SHP77 treated with DMSO at 0.1 percent for 48 hours (cell line): Measurements from ENCODE around the gene PPP1R14C.
A peak's percentile ranks its signal among the peaks of the same experiment; 100 is the strongest.

Source experiments
- DNase-seq: peaks from one replicate; lab custom pipeline; 2025; lab: John Stamatoyannopoulos, UW

Gene PPP1R14C

GRCh38 chr6:150271501-150272263, 128.8 kb downstream of the PPP1R14C start:
- no peak for DNase-seq

GRCh38 chr6:150272264-150272975, 129.6 kb downstream of the PPP1R14C start:
- no peak for DNase-seq

- no peak for DNase-seq
These were observed 130.1 kb downstream of the PPP1R14C start for GRCh38 chr6:150272976-150273315.

GRCh38 chr6:150273457-150274309, 130.8 kb downstream of the PPP1R14C start:
- peak; percentile 74 for DNase-seq

GRCh38 chr6:150275489-150275888, 132.6 kb downstream of the PPP1R14C start:
- DNase-seq, result no peak

- DNase-seq, result no peak
These were observed 133.5 kb downstream of the PPP1R14C start for GRCh38 chr6:150276168-150276936.

GRCh38 chr6:150276937-150277742, 134.3 kb downstream of the PPP1R14C start:
- DNase-seq, result no peak

- DNase-seq, result no peak
These were observed 136.7 kb downstream of the PPP1R14C start for GRCh38 chr6:150279533-150279932.

GRCh38 chr6:150280703-150281102, 137.9 kb downstream of the PPP1R14C start:
- no peak for DNase-seq

- DNase-seq, result no peak
These were observed 138.9 kb downstream of the PPP1R14C start for GRCh38 chr6:150281767-150282166.

GRCh38 chr6:150282806-150283205, 140.0 kb downstream of the PPP1R14C start:
- no peak for DNase-seq

GRCh38 chr6:150286460-150286859, 143.6 kb downstream of the PPP1R14C start:
- no peak for DNase-seq

- DNase-seq, result no peak
These were observed 144.1 kb downstream of the PPP1R14C start for GRCh38 chr6:150286912-150287311.

- DNase-seq, result no peak
These were observed 145.6 kb downstream of the PPP1R14C start for GRCh38 chr6:150288456-150288855.

- no peak for DNase-seq
These were observed 146.7 kb downstream of the PPP1R14C start for GRCh38 chr6:150289454-150290071.

- no peak for DNase-seq
These were observed 147.6 kb downstream of the PPP1R14C start for GRCh38 chr6:150290429-150290828.

GRCh38 chr6:150291968-150292710, 149.3 kb downstream of the PPP1R14C start:
- DNase-seq, result no peak

GRCh38 chr6:150293019-150293418, 150.2 kb downstream of the PPP1R14C start:
- DNase-seq, result no peak

- no peak for DNase-seq
These were observed 150.8 kb downstream of the PPP1R14C start for GRCh38 chr6:150293423-150294173.
